ENCODE data around the gene CHAD.

DNA sequence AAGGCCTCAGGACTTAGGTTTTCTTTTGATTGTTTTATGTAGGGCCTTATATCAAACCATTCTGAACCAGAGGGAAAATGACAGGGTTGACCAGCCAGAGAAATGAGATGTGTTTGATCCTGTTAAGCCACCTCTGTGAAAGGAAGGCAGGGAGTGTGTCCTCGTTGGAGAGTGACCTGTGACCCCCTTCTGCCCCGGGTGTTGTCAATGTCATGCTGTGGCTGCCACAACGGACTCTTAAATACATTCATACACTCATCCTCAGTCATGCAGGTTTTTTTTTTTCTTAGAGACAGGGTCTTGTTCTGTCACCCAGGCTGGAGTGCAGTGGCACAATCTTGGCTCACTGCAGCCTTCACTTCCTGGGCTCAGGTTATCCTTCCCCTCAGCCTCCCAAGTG lies 45.7 kb upstream of the CHAD start:
- TF ChIP-seq ZXDB (tag by site-specific recombination; IDR thresholded peaks at IDR 0.05): no peak
- TF ChIP-seq ZNF560 (tag by site-specific recombination; IDR thresholded peaks at IDR 0.05; ENCODE audit: borderline replicate concordance): no peak
- TF ChIP-seq, protein P1, sequence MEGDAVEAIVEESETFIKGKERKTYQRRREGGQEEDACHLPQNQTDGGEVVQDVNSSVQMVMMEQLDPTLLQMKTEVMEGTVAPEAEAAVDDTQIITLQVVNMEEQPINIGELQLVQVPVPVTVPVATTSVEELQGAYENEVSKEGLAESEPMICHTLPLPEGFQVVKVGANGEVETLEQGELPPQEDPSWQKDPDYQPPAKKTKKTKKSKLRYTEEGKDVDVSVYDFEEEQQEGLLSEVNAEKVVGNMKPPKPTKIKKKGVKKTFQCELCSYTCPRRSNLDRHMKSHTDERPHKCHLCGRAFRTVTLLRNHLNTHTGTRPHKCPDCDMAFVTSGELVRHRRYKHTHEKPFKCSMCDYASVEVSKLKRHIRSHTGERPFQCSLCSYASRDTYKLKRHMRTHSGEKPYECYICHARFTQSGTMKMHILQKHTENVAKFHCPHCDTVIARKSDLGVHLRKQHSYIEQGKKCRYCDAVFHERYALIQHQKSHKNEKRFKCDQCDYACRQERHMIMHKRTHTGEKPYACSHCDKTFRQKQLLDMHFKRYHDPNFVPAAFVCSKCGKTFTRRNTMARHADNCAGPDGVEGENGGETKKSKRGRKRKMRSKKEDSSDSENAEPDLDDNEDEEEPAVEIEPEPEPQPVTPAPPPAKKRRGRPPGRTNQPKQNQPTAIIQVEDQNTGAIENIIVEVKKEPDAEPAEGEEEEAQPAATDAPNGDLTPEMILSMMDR (tag by site-specific recombination; IDR thresholded peaks at IDR 0.05): no peak
- TF ChIP-seq, protein P2, sequence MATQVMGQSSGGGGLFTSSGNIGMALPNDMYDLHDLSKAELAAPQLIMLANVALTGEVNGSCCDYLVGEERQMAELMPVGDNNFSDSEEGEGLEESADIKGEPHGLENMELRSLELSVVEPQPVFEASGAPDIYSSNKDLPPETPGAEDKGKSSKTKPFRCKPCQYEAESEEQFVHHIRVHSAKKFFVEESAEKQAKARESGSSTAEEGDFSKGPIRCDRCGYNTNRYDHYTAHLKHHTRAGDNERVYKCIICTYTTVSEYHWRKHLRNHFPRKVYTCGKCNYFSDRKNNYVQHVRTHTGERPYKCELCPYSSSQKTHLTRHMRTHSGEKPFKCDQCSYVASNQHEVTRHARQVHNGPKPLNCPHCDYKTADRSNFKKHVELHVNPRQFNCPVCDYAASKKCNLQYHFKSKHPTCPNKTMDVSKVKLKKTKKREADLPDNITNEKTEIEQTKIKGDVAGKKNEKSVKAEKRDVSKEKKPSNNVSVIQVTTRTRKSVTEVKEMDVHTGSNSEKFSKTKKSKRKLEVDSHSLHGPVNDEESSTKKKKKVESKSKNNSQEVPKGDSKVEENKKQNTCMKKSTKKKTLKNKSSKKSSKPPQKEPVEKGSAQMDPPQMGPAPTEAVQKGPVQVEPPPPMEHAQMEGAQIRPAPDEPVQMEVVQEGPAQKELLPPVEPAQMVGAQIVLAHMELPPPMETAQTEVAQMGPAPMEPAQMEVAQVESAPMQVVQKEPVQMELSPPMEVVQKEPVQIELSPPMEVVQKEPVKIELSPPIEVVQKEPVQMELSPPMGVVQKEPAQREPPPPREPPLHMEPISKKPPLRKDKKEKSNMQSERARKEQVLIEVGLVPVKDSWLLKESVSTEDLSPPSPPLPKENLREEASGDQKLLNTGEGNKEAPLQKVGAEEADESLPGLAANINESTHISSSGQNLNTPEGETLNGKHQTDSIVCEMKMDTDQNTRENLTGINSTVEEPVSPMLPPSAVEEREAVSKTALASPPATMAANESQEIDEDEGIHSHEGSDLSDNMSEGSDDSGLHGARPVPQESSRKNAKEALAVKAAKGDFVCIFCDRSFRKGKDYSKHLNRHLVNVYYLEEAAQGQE (tag by site-specific recombination; IDR thresholded peaks at IDR 0.05): no peak
- TF ChIP-seq HOXD13 (CRISPR knock-in tag; IDR thresholded peaks at IDR 0.05; ENCODE audit: borderline replicate concordance): no peak
- TF ChIP-seq ZNF394 (tag by site-specific recombination; IDR thresholded peaks at IDR 0.05; ENCODE audit: borderline replicate concordance): no peak
- no peak for TF ChIP-seq ZNF530 (tag by site-specific recombination; IDR thresholded peaks at IDR 0.05; ENCODE audit: low read depth)
- TF ChIP-seq, protein P3, sequence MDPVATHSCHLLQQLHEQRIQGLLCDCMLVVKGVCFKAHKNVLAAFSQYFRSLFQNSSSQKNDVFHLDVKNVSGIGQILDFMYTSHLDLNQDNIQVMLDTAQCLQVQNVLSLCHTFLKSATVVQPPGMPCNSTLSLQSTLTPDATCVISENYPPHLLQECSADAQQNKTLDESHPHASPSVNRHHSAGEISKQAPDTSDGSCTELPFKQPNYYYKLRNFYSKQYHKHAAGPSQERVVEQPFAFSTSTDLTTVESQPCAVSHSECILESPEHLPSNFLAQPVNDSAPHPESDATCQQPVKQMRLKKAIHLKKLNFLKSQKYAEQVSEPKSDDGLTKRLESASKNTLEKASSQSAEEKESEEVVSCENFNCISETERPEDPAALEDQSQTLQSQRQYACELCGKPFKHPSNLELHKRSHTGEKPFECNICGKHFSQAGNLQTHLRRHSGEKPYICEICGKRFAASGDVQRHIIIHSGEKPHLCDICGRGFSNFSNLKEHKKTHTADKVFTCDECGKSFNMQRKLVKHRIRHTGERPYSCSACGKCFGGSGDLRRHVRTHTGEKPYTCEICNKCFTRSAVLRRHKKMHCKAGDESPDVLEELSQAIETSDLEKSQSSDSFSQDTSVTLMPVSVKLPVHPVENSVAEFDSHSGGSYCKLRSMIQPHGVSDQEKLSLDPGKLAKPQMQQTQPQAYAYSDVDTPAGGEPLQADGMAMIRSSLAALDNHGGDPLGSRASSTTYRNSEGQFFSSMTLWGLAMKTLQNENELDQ (tag by site-specific recombination; IDR thresholded peaks at IDR 0.05; ENCODE audit: low read depth): no peak
- TF ChIP-seq ZNF416 (tag by site-specific recombination; IDR thresholded peaks at IDR 0.05): no peak
- no peak for TF ChIP-seq KLF9 (tag by site-specific recombination; IDR thresholded peaks at IDR 0.05; ENCODE audit: low read depth)
- no peak for TF ChIP-seq ZNF776 (tag by site-specific recombination; IDR thresholded peaks at IDR 0.05; ENCODE audit: borderline replicate concordance)
- TF ChIP-seq, protein P4, sequence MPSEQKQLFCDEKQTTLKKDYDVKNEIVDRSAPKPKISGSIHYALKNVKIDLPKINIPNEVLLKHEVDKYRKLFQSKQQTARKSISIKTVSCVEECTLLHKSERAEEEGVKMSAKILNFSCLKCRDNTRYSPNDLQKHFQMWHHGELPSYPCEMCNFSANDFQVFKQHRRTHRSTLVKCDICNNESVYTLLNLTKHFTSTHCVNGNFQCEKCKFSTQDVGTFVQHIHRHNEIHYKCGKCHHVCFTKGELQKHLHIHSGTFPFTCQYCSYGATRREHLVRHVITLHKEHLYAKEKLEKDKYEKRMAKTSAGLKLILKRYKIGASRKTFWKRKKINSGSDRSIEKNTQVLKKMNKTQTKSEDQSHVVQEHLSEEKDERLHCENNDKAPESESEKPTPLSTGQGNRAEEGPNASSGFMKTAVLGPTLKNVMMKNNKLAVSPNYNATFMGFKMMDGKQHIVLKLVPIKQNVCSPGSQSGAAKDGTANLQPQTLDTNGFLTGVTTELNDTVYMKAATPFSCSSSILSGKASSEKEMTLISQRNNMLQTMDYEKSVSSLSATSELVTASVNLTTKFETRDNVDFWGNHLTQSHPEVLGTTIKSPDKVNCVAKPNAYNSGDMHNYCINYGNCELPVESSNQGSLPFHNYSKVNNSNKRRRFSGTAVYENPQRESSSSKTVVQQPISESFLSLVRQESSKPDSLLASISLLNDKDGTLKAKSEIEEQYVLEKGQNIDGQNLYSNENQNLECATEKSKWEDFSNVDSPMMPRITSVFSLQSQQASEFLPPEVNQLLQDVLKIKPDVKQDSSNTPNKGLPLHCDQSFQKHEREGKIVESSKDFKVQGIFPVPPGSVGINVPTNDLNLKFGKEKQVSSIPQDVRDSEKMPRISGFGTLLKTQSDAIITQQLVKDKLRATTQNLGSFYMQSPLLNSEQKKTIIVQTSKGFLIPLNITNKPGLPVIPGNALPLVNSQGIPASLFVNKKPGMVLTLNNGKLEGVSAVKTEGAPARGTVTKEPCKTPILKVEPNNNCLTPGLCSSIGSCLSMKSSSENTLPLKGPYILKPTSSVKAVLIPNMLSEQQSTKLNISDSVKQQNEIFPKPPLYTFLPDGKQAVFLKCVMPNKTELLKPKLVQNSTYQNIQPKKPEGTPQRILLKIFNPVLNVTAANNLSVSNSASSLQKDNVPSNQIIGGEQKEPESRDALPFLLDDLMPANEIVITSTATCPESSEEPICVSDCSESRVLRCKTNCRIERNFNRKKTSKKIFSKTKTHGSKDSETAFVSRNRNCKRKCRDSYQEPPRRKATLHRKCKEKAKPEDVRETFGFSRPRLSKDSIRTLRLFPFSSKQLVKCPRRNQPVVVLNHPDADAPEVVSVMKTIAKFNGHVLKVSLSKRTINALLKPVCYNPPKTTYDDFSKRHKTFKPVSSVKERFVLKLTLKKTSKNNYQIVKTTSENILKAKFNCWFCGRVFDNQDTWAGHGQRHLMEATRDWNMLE (tag by site-specific recombination; conservative IDR thresholded peaks at IDR 0.05; ENCODE audit: low read depth): no peak
